Stimulated activated CD8-positive, alpha-beta memory T cell treated with anti-CD3 and anti-CD28 coated beads, Interleukin-15, amount 100 ng/mL, for 24 hours (primary cell): ENCODE measurements around the gene PIM1.
"Not testable (repeated sequence)": the region's sequence is repeated elsewhere in the genome, so short reads cannot be mapped to it uniquely, and the experiment has no call there.

Experiments used
- DNase-seq: peaks from one replicate; pipeline ENCODE4 v3.0.0-alpha.2; 2020; ENCODE audit warnings: low read depth

The PIM1 gene

GRCh38 chr6:37169496-37170272 lies at the start of gene PIM1:
Gene PIM1, plus strand, starts transcription at chr6:37170152. Its CDS starts 424 bp downstream, at chr6:37170576.
- peak; percentile 98 for DNase-seq

GRCh38 chr6:37121556-37121955 lies 48.4 kb upstream of the PIM1 start:
- DNase-seq, result no peak

GRCh38 chr6:37122861-37123260 lies 47.1 kb upstream of the PIM1 start:
- DNase-seq, result no peak

- no peak for DNase-seq
Observed at GRCh38 chr6:37123957-37124729, 45.8 kb upstream of the PIM1 start.

- DNase-seq, result no peak
Observed at GRCh38 chr6:37125774-37126492, 44.0 kb upstream of the PIM1 start.

- no peak for DNase-seq
Observed at GRCh38 chr6:37126493-37126958, 43.4 kb upstream of the PIM1 start.

- no peak for DNase-seq
Observed at GRCh38 chr6:37126961-37127616, 42.9 kb upstream of the PIM1 start.

GRCh38 chr6:37127961-37128862 lies 41.7 kb upstream of the PIM1 start:
- DNase-seq, result no peak

- DNase-seq, result not testable (repeated sequence)
Observed at GRCh38 chr6:37128863-37129443, 41.0 kb upstream of the PIM1 start.

GRCh38 chr6:37129566-37129965 lies 40.4 kb upstream of the PIM1 start:
- DNase-seq, result no peak

- DNase-seq, result no peak
Observed at GRCh38 chr6:37130704-37131103, 39.2 kb upstream of the PIM1 start.

- no peak for DNase-seq
Observed at GRCh38 chr6:37131104-37131959, 38.6 kb upstream of the PIM1 start.

GRCh38 chr6:37131960-37132253 lies 38.0 kb upstream of the PIM1 start:
- DNase-seq, result no peak

GRCh38 chr6:37134036-37134395 lies 35.9 kb upstream of the PIM1 start:
- no peak for DNase-seq

- no peak for DNase-seq
Observed at GRCh38 chr6:37134396-37135191, 35.4 kb upstream of the PIM1 start.

GRCh38 chr6:37135835-37136694 lies 33.9 kb upstream of the PIM1 start:
- no peak for DNase-seq

- DNase-seq, result no peak
Observed at GRCh38 chr6:37136821-37137200, 33.1 kb upstream of the PIM1 start.
